Testis (tissue), 3 donors: ENCODE measurements around the gene ADM5. TPM values are rescaled to one million over a fixed set of nuclear protein-coding genes. Genes with fewer than 3 reads are reported as not detected.

Source experiments
- DNase-seq: peaks from one replicate; pipeline ENCODE4 v3.0.0-alpha.2; 2019
- H3K27ac ChIP-seq, 2 donors: fragments of 200-600 bp; sonication (generic); one replicate each; pipeline ENCODE4 v1.5.1; 2019
- H3K27me3 ChIP-seq: fragments of 200-600 bp; sonication (generic); one replicate; pipeline ENCODE4 v1.5.1; 2019
- H3K36me3 ChIP-seq: fragments of 200-600 bp; sonication (generic); one replicate; pipeline ENCODE4 v1.5.1; 2017; ENCODE audit warnings: low read depth; ENCODE audit errors: missing control alignments
- H3K4me1 ChIP-seq: fragments of 200-600 bp; sonication (generic); one replicate; pipeline ENCODE4 v1.5.1; 2019
- H3K4me3 ChIP-seq, 2 donors: fragments of 200-600 bp; sonication (generic); one replicate each; pipeline ENCODE4 v1.5.1; 2017 to 2019
- H3K9me3 ChIP-seq: fragments of 200-600 bp; sonication (generic); one replicate; pipeline ENCODE4 v1.5.1; 2017
- CTCF ChIP-seq, 3 experiments: fragments of 450-650 bp in 2 of 3; fragments of 200-600 bp in 1 of 3; sonication (generic) in 1 of 3; IDR thresholded peaks; one replicate each; pipeline ENCODE4 v1.5.1; 2016 to 2019; ENCODE audit warnings: antibody characterized with exemption in 3 of 3, mild to moderate bottlenecking in 2 of 3, moderate library complexity in 1 of 3
- POLR2A ChIP-seq: fragments of 450-650 bp; IDR thresholded peaks from one replicate; pipeline ENCODE4 v1.6.1; 2017; ENCODE audit warnings: antibody characterized with exemption, mild to moderate bottlenecking, moderate library complexity
- WGBS, 2 donors: methylation state at CpG; one replicate each; pipeline ENCODE4 v1.1.5; 2018; 5-methylcytosine and 5-hydroxymethylcytosine counted together
- intact Hi-C: fragments of 100-400 bp; cut with DNase I; formaldehyde crosslinking; loops from one replicate; pipeline ENCODE4 v1.15.1; 2023; ENCODE audit warnings: low total_unique reads
- polyA plus RNA-seq: library from polyadenylated mRNA; stranded (reverse); fragments of 350-450 nt; fragmentation: Illumina TruSeq; extraction: RNeasy Lipid Tissue Mini Kit (QIAGEN cat#74804); gene quantifications from one replicate; pipeline ENCODE4 v1.2.3, GENCODE V29; 2014; ENCODE audit warnings: low read depth, low replicate concordance; ENCODE audit not compliant: insufficient read depth
- total RNA-seq, 2 donors: library from RNA; depleted of rRNA; stranded (reverse); fragments of >200 nt; gene quantifications; one replicate each; pipeline ENCODE4 v1.2.3, GENCODE V29; 2016

Gene ADM5
- total and polyA plus RNA-seq, 3 donors from 2014 or later = 2.2 to 5.0 (median 2.9) TPM

GRCh38 chr19:49683814-49684250 lies 5.6 kb upstream of the ADM5 start:
- TF ChIP-seq POLR2A = no peak
- no peak for TF ChIP-seq CTCF (IDR thresholded peaks at IDR 0.05)
- 92 to 94% methylated on average over 18 of the region's 18 CpGs for WGBS, 2 donors
- DNase-seq = no peak
- Histone ChIP-seq H3K4me1 (peaks cover 39% of the 10 kb centered on the region), H3K27me3 (no peaks in the 10 kb centered on the region), H3K4me3 (no peak overlapping the region), H3K27ac (peak overlapping the region; percentile 50), H3K9me3 (no peaks in the 10 kb centered on the region), H3K36me3 (no peaks in the 10 kb centered on the region)
- intact Hi-C loops = no loop called here

DNA sequence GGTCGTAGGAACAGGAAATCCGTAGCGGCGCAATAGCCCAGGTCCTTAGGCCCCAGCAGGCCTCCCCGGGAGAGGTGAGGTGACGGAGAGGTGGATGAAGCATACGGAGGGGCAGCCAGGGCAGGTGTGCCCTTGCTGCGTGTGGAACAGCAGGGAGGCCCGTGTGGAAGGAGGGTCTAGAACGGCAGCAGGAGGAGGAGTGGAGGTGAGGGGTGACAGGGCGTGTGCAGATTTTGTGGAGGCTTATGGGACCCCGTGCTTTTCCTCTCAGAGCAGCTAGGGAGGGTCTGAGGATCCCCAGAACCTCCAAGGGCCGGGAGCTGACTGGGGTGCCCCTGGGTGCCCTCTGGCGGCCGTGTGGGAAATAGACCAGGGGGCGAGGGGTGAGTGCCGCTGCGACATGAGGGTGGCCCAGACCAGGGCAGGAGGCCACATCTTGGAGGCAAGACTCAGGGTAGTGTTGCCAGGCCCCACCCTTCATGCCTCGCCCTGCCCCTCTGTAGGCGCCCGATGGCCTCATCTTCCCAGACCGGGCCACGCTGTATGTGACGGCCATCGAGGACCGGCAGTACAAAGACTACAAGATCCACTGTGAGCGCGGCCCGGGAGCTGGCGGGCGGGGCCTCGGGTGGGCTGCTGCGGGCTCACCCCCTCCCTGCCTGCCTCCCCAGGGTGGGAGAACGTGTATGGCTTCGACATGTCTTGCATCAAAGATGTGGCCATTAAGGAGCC lies 5.0 kb upstream of the ADM5 start:
- Histone ChIP-seq H3K36me3 (no peaks in the 10 kb centered on the region), H3K4me3 (no peak overlapping the region), H3K4me1 (peaks cover 35% of the 10 kb centered on the region), H3K27ac (peak overlapping the region; percentile 50), H3K9me3 (no peaks in the 10 kb centered on the region), H3K27me3 (no peaks in the 10 kb centered on the region)
- DNase-seq = no peak
- intact Hi-C loops = no loop called here
- TF ChIP-seq CTCF (IDR thresholded peaks at IDR 0.05) (no peak), POLR2A (no peak)
- 82 to 83% methylated on average over 14 to 31 of the region's 35 CpGs for WGBS, 2 donors

DNA sequence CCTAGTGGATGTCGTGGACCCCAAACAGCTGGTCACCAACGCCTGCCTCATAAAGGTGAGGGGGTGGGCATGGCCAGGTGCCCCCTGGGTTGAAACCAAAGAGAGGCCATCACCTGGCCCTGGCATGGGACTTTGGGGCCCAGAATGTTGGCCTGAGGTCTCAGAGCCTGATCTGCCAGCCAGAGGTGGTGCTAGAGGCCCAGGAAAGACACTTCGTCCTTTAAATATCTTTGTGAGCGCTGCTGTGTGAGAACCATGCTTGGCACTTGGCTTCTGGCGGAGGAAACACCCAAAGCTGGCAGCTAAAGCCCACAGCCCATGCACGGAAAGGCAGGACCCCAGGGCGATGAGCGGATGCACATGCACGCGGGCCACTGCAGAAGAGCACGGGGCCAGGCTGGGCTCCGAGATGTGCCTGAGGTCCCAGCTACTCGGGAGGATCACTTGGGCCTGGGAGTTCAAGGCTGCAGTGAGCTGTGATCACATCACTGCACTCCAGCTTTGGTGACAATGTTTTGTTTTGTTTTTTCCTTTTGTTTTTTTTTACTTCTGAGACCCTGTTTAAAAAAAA lies 4.3 kb upstream of the ADM5 start:
- peak in 1 of 3 experiments; percentile 8 for TF ChIP-seq CTCF (IDR thresholded peaks at IDR 0.05)
- no peak for TF ChIP-seq POLR2A
- WGBS, 2 donors = 64 to 91% methylated on average over 8 to 13 of the region's 13 CpGs
- Histone ChIP-seq H3K27ac (peak overlapping the region; percentile 50), H3K27me3 (no peaks in the 10 kb centered on the region), H3K9me3 (no peaks in the 10 kb centered on the region), H3K36me3 (no peaks in the 10 kb centered on the region), H3K4me3 (no peak overlapping the region), H3K4me1 (peaks cover 32% of the 10 kb centered on the region)
- no peak for DNase-seq
- intact Hi-C loops = no loop called here

GRCh38 chr19:49685845-49686332 lies 3.5 kb upstream of the ADM5 start:
- H3K36me3 ChIP-seq = no peaks in the 10 kb centered on the region
- no peak overlapping the region for H3K4me3 ChIP-seq
- H3K27ac ChIP-seq = peak overlapping the region; percentile 19 to 56

More at GRCh38 chr19:49685845-49686332, 3.5 kb upstream of the ADM5 start:
- Histone ChIP-seq H3K27me3 (no peaks in the 10 kb centered on the region), H3K4me1 (peaks cover 28% of the 10 kb centered on the region), H3K9me3 (no peaks in the 10 kb centered on the region)
- TF ChIP-seq CTCF (IDR thresholded peaks at IDR 0.05) (no peak), POLR2A (no peak)
- WGBS, 2 donors = 62 to 65% methylated on average over 18 to 23 of the region's 23 CpGs
- DNase-seq = no peak
- intact Hi-C loops = no loop called here
